Measurements from ENCODE around the gene RFFL. TPM values are rescaled to one million over a fixed set of nuclear protein-coding genes. Genes with fewer than 3 reads are reported as not detected.

The RFFL gene
- total RNA-seq, 1 donor from 2014 or later, result 9.5 TPM

- no peaks in the 10 kb centered on the region for H3K36me3 Mint-ChIP-seq (ENCODE audit: low read depth, unreplicated experiment)
- peaks cover 12% of the 10 kb centered on the region for H4K20me1 ChIP-seq (ENCODE audit: insufficient read depth, low read length)
- no peak overlapping the region for H3K4me3 Mint-ChIP-seq (ENCODE audit: unreplicated experiment)
- no peak for FAIRE-seq
- no peaks in the 10 kb centered on the region for H3K27me3 Mint-ChIP-seq (ENCODE audit: low read depth, unreplicated experiment)
- peak overlapping the region; percentile 66 for H3K4me2 ChIP-seq (ENCODE audit: low read length)
- no peak for TF ChIP-seq EZH2 (IDR thresholded peaks at IDR 0.05; ENCODE audit: insufficient read depth, low read length)
- TF ChIP-seq, protein P1, sequence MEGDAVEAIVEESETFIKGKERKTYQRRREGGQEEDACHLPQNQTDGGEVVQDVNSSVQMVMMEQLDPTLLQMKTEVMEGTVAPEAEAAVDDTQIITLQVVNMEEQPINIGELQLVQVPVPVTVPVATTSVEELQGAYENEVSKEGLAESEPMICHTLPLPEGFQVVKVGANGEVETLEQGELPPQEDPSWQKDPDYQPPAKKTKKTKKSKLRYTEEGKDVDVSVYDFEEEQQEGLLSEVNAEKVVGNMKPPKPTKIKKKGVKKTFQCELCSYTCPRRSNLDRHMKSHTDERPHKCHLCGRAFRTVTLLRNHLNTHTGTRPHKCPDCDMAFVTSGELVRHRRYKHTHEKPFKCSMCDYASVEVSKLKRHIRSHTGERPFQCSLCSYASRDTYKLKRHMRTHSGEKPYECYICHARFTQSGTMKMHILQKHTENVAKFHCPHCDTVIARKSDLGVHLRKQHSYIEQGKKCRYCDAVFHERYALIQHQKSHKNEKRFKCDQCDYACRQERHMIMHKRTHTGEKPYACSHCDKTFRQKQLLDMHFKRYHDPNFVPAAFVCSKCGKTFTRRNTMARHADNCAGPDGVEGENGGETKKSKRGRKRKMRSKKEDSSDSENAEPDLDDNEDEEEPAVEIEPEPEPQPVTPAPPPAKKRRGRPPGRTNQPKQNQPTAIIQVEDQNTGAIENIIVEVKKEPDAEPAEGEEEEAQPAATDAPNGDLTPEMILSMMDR (IDR thresholded peaks at IDR 0.05; ENCODE audit: insufficient read depth, low read depth, low read length), result no peak
- no peak overlapping the region for H3K4me3 ChIP-seq (ENCODE audit: insufficient read depth, low read depth, low read length)
- H3K9me3 ChIP-seq (ENCODE audit: insufficient read depth, low read depth, low read length), result no peaks in the 10 kb centered on the region
- H3K9ac ChIP-seq (ENCODE audit: low read length), result peak overlapping the region; percentile 4
- H3K36me3 ChIP-seq (ENCODE audit: insufficient read depth, low read length), result no peaks in the 10 kb centered on the region
- DNase-seq (ENCODE audit: low read depth), result peak; percentile 72
- H3K4me1 ChIP-seq (ENCODE audit: insufficient read depth, low read length), result peaks cover 23% of the 10 kb centered on the region
- no peak overlapping the region for H2AFZ ChIP-seq (ENCODE audit: low read depth, low read length)
- H3K9me3 Mint-ChIP-seq (ENCODE audit: unreplicated experiment), result peaks cover 3% of the 10 kb centered on the region
- peaks cover 52% of the 10 kb centered on the region for H3K79me2 ChIP-seq (ENCODE audit: insufficient read depth, low read length)
- H3K4me1 Mint-ChIP-seq (ENCODE audit: low read depth, unreplicated experiment), result peaks cover 33% of the 10 kb centered on the region
- H3K27me3 ChIP-seq (ENCODE audit: insufficient read depth, low read length), result no peaks in the 10 kb centered on the region
- peak overlapping the region; percentile 51 for H3K27ac Mint-ChIP-seq (ENCODE audit: unreplicated experiment)
- peak overlapping the region; percentile 35 for H3K27ac ChIP-seq (ENCODE audit: low read depth, low read length)
Observed at GRCh38 chr17:35051579-35052240, 11.8 kb downstream of the RFFL start.

DNA sequence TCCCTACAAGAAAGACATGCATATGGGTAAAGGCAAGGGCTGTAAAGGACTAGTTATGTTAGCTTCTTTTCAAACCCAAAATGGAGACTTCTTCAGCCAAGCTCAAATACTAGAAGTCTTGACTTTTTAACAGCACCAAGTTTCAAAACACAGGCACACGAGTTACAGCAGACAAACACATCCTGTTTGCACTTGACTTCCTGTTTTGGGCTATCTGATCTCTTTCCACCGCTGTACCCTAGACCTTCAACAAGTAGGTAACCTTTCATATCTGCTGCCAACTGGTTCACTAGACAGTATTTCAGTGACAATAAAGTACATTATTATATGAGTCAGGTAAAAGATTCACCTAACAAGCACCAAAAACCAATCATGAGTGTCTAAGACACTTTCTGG, 12.3 kb downstream of the RFFL start:
- Histone ChIP-seq H3K36me3 (ENCODE audit: insufficient read depth, low read length) (no peaks in the 10 kb centered on the region), H3K9me3 (ENCODE audit: insufficient read depth, low read depth, low read length) (no peaks in the 10 kb centered on the region), H3K4me1 (ENCODE audit: insufficient read depth, low read length) (peaks cover 29% of the 10 kb centered on the region), H3K4me3 (ENCODE audit: insufficient read depth, low read depth, low read length) (no peak overlapping the region), H3K27me3 (ENCODE audit: insufficient read depth, low read length) (no peaks in the 10 kb centered on the region), H3K79me2 (ENCODE audit: insufficient read depth, low read length) (peaks cover 50% of the 10 kb centered on the region), H4K20me1 (ENCODE audit: insufficient read depth, low read length) (peaks cover 12% of the 10 kb centered on the region), H3K27ac (ENCODE audit: low read depth, low read length) (peak overlapping the region; percentile 35), H3K4me2 (ENCODE audit: low read length) (peak overlapping the region; percentile 66), H2AFZ (ENCODE audit: low read depth, low read length) (no peak overlapping the region), H3K9ac (ENCODE audit: low read length) (no peak overlapping the region)
- no peaks in the 10 kb centered on the region for H3K27me3 Mint-ChIP-seq (ENCODE audit: low read depth, unreplicated experiment)
- FAIRE-seq (no peak), DNase-seq (ENCODE audit: low read depth) (no peak)
- no peak overlapping the region for H3K4me3 Mint-ChIP-seq (ENCODE audit: unreplicated experiment)
- peaks cover 3% of the 10 kb centered on the region for H3K9me3 Mint-ChIP-seq (ENCODE audit: unreplicated experiment)
- TF ChIP-seq EZH2 (IDR thresholded peaks at IDR 0.05; ENCODE audit: insufficient read depth, low read length), result no peak
- TF ChIP-seq, protein P1 (IDR thresholded peaks at IDR 0.05; ENCODE audit: insufficient read depth, low read depth, low read length), result no peak
- H3K27ac Mint-ChIP-seq (ENCODE audit: unreplicated experiment), result no peak overlapping the region
- no peaks in the 10 kb centered on the region for H3K36me3 Mint-ChIP-seq (ENCODE audit: low read depth, unreplicated experiment)
- H3K4me1 Mint-ChIP-seq (ENCODE audit: low read depth, unreplicated experiment), result peaks cover 38% of the 10 kb centered on the region

DNA sequence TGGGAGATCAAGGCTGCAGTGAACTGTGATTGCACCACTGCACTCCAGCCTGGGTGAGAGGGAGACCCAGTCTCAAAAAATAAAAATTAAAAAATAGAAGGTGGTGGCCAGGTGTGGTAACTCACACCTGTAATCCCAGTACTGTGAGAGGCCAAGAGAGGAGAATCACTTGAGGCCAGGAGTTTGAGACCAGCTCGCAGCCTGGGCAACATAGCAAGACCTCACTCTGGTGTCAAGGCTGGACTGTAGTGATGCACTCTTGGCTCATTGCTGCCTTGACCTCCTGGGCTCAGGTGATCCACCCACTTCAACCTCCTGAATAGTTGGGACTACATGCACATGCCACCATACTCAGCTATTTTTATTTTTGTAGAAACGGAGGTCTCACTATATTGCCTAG, 13.3 kb downstream of the RFFL start:
- Histone ChIP-seq H3K9ac (ENCODE audit: low read length) (no peak overlapping the region), H4K20me1 (ENCODE audit: insufficient read depth, low read length) (peaks cover 12% of the 10 kb centered on the region), H2AFZ (ENCODE audit: low read depth, low read length) (no peak overlapping the region), H3K4me2 (ENCODE audit: low read length) (no peak overlapping the region), H3K4me3 (ENCODE audit: insufficient read depth, low read depth, low read length) (no peak overlapping the region), H3K36me3 (ENCODE audit: insufficient read depth, low read length) (no peaks in the 10 kb centered on the region), H3K9me3 (ENCODE audit: insufficient read depth, low read depth, low read length) (no peaks in the 10 kb centered on the region), H3K4me1 (ENCODE audit: insufficient read depth, low read length) (peaks cover 31% of the 10 kb centered on the region), H3K27ac (ENCODE audit: low read depth, low read length) (no peak overlapping the region), H3K27me3 (ENCODE audit: insufficient read depth, low read length) (no peaks in the 10 kb centered on the region), H3K79me2 (ENCODE audit: insufficient read depth, low read length) (peaks cover 52% of the 10 kb centered on the region)
- H3K4me1 Mint-ChIP-seq (ENCODE audit: low read depth, unreplicated experiment), result peaks cover 37% of the 10 kb centered on the region
- no peak overlapping the region for H3K27ac Mint-ChIP-seq (ENCODE audit: unreplicated experiment)
- TF ChIP-seq, protein P1 (IDR thresholded peaks at IDR 0.05; ENCODE audit: insufficient read depth, low read depth, low read length), result no peak
- no peak for TF ChIP-seq EZH2 (IDR thresholded peaks at IDR 0.05; ENCODE audit: insufficient read depth, low read length)
- H3K36me3 Mint-ChIP-seq (ENCODE audit: low read depth, unreplicated experiment), result no peaks in the 10 kb centered on the region
- no peaks in the 10 kb centered on the region for H3K9me3 Mint-ChIP-seq (ENCODE audit: unreplicated experiment)
- no peak for DNase-seq (ENCODE audit: low read depth)
- no peaks in the 10 kb centered on the region for H3K27me3 Mint-ChIP-seq (ENCODE audit: low read depth, unreplicated experiment)
- H3K4me3 Mint-ChIP-seq (ENCODE audit: unreplicated experiment), result no peak overlapping the region
- FAIRE-seq, result no peak

All from astrocyte (in vitro differentiated cells and primary cell).